HCT116 (cell line): ENCODE measurements around the gene PCNT.

Experiments
- CTCF ChIP-seq, 3 experiments: fragments of 200-600 bp in 1 of 3; sonication (generic) in 1 of 3; IDR thresholded peaks in 2 of 3; conservative IDR thresholded peaks in 1 of 3; 2 replicates each; pipeline ENCODE4 v1.5.1; 2012 to 2017; ENCODE audit warnings: low read depth in 2 of 3, low read length in 2 of 3, antibody characterized with exemption in 1 of 3, borderline replicate concordance in 1 of 3, control low read depth in 1 of 3, mild to moderate bottlenecking in 1 of 3, mixed read lengths in 1 of 3, mixed run types in 1 of 3, moderate library complexity in 1 of 3; ENCODE audit not compliant: insufficient read depth in 1 of 3
- EZH2 ChIP-seq: fragments of 200-600 bp; sonication (generic); IDR thresholded peaks from 2 replicates; pipeline ENCODE4 v1.6.1; 2017; ENCODE audit warnings: antibody characterized with exemption, mixed run types
- MAX ChIP-seq: IDR thresholded peaks from 2 replicates; pipeline ENCODE4 v1.6.1; 2012
- POLR2A ChIP-seq: IDR thresholded peaks from 2 replicates; pipeline ENCODE4 v1.7.0; 2011; ENCODE audit warnings: borderline replicate concordance; ENCODE audit not compliant: insufficient read depth, insufficient read length; ENCODE audit errors: extremely low read depth
- POLR2AphosphoS5 ChIP-seq: IDR thresholded peaks from 2 replicates; pipeline ENCODE4 v1.6.1; 2011; ENCODE audit warnings: mild to moderate bottlenecking, low read depth, low read length, moderate library complexity
- ZNF274 ChIP-seq: fragments of 200-500 bp; sonication (Bioruptor generic); IDR thresholded peaks from 2 replicates; pipeline ENCODE4 v1.6.1; 2014; ENCODE audit warnings: mild to moderate bottlenecking, low read depth, low read length, inconsistent platforms

- TF ChIP-seq ZNF274 (no peak), CTCF (IDR thresholded peaks at IDR 0.05 in 2 of 3, conservative IDR thresholded peaks at IDR 0.05 in 1 of 3; ENCODE audit: borderline replicate concordance in 1 of 3, insufficient read depth in 1 of 3, low read depth in 2 of 3, low read length in 2 of 3) (no peak), POLR2A (no peak), POLR2AphosphoS5 (no peak), MAX (no peak), EZH2 (no peak)
These were observed 64.4 kb downstream of the PCNT start for GRCh38 chr21:46388206-46388880.
